Stimulated activated CD8-positive, alpha-beta memory T cell treated with anti-CD3 and anti-CD28 coated beads, Interleukin-12 subunit alpha, Interleukin-12 subunit beta, amount 100 ng/mL, for 24 hours (primary cell): ENCODE data around the gene SBDS.
"Not testable (repeated sequence)": the region's sequence is repeated elsewhere in the genome, so short reads cannot be mapped to it uniquely, and the experiment has no call there.

Experiments used
- DNase-seq: peaks from one replicate; pipeline ENCODE4 v3.0.0-alpha.2; 2020; ENCODE audit errors: extremely low read depth

SBDS gene

GRCh38 chr7:66996444-66997191, 1.2 kb upstream of the SBDS start, which contains the start of gene TYW1:
TYW1 (plus strand) TSS chr7:66996833; CDS start chr7:66996979, 146 bp downstream.
- peak; percentile 86 for DNase-seq

DNA sequence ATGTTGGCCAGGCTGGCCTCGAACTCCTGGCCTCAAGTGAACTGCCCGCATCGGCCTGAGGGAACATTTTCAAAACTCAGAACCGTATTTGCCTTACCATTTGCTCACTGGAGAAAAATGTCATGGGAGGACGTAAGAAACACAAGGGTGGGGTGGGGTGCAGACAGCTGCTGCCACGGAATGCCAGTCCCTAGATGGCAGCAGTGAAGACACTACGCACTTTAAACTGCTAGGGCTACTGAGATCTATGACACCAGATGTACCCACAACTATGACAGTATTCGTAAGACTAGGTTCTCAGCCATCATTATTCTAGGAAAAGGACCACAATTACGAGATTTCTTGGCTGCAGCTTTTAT, 716 bp downstream of the SBDS start:
- not testable (repeated sequence) for DNase-seq

- DNase-seq = not testable (repeated sequence)
Observed at GRCh38 chr7:66994051-66994450, 1.3 kb downstream of the SBDS start.

DNA sequence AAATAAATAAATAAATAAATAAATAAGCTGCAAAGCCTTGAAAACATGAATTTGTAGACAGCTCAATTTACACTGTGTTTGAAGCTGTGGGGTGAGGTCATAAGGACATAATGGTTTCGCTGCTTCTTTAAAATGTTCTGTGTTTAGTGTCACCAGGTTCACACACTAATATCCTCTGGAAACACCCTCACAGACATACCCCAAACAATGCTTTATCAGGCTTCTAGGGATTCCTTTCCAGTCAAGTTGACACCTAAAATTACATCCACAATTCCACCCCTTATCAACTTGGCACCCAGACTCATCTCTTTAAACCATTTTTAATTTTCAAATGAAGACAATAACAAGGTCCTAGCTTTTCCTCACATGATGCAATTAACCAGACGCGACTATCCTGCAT, 5.8 kb downstream of the SBDS start:
- DNase-seq = not testable (repeated sequence)

- not testable (repeated sequence) for DNase-seq
Observed at GRCh38 chr7:66980336-66980735, 15.1 kb downstream of the SBDS start.

- not testable (repeated sequence) for DNase-seq
Observed at GRCh38 chr7:66979013-66979412, 16.4 kb downstream of the SBDS start.

GRCh38 chr7:66978312-66978711, 17.1 kb downstream of the SBDS start:
- not testable (repeated sequence) for DNase-seq

DNA sequence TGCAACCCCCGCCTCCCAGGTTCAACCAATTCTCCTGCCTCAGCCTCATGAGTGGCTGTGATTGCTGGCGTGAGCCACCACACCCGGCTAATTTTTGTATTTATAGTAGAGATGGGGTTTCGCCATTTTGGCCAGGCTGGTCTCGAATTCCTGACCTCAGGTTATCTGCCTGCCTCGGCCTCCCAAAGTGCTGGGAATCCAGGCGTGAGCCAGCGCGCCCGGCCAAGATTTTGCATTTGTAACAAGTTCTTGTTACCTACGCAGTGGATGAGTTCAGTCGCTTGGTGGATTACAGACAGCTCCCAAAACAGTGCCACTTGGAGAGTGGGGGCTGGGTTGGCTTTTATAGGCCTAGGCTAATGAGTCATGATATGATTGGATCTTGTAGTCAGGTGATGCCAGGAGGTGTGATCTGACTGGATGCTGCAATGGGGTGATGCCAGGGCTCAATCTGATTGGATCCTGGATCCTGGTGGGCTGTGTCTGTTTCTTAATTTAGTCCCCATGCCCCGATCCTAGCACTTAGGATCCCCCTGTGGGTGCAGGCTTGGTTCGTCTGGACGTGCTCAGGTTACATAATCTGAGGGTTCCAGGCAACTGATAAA, 20.3 kb downstream of the SBDS start:
- DNase-seq = no peak

DNA sequence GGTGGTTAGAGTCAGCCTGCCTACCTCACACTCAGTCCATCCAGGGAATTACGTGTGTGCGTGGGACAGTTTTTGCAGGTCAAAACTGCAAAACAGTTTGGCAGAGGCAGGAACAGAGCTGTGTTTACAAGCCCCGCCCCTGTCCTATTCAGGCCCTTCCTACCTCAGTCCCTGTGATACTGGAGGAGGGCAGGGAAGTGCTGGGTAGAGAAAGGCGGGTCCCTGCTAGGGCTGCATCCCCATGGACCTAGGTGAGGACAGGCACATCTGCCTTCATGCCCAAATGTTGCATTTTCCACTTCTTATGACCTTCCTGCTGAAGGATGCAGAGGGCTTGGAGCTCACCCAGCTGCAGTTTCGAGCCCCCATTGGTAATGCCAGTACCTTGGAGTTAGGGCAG, 25.1 kb downstream of the SBDS start:
- DNase-seq = no peak

DNA sequence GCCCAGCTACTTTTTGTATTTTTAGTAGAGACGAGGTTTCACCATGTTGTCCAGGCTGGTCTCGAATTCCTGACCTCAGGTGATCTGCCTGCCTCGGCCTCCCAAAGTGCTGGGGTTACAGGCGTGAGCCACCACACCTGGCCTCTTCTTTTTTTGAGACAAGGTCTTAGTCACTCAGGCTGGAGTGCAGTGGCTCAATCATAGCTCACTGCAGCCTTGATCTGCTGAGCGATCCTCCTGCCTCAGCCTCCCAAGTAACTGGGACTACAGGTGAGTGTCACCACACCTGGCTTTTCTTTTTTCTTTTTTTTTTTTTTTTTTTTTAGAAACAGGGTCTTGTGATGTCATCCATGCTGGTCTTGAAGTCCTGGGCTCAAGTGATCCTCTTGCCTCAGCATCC, 26.4 kb downstream of the SBDS start:
- DNase-seq = not testable (repeated sequence)

GRCh38 chr7:66967029-66967428, 28.4 kb downstream of the SBDS start:
- DNase-seq = no peak

GRCh38 chr7:66964411-66964810, 31.0 kb downstream of the SBDS start:
- no peak for DNase-seq

DNA sequence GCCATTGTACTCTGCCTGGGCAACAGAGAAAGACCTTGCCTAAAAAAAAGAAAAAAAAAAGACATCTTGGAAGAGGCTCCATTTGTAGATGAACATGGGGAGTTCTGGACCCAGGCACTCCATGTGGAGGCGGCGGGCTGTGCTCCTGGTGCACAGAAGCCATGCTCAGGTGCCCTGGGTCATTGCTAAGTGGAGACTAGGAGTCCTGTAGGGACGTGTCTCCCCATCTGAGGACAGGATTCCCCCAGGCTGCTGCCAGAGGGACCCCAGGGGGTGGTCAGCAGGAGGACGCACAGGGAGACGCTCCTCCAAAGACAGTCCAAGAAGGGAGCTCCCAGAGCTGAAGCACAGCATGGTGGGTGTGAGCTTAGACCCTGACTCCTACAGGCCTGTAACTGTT, 34.3 kb downstream of the SBDS start:
- DNase-seq = no peak

DNA sequence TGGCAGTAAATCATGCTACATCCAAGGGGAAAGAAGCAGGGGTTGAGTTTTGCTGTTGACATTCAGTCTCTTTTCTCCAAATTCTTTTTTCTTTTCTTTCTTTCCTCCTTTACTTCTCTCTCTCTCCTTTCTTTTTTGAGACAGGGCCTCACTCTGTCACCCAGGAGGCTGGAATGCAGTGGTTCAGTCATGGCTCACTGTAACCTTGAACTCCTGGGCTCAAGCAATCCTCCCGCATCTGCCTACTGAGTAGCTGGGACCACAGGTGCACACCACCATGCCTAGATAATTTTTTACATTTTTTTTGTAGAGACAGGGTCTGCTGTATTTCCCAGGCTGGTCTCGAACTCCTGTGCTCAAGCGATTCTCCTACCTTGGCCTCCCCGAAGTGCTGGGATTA, 35.2 kb downstream of the SBDS start:
- no peak for DNase-seq

GRCh38 chr7:66958538-66959350, 36.6 kb downstream of the SBDS start:
- DNase-seq = no peak

- DNase-seq = no peak
Observed at GRCh38 chr7:66957595-66958290, 37.6 kb downstream of the SBDS start.

- DNase-seq = no peak
Observed at GRCh38 chr7:66953044-66953427, 42.4 kb downstream of the SBDS start.

DNA sequence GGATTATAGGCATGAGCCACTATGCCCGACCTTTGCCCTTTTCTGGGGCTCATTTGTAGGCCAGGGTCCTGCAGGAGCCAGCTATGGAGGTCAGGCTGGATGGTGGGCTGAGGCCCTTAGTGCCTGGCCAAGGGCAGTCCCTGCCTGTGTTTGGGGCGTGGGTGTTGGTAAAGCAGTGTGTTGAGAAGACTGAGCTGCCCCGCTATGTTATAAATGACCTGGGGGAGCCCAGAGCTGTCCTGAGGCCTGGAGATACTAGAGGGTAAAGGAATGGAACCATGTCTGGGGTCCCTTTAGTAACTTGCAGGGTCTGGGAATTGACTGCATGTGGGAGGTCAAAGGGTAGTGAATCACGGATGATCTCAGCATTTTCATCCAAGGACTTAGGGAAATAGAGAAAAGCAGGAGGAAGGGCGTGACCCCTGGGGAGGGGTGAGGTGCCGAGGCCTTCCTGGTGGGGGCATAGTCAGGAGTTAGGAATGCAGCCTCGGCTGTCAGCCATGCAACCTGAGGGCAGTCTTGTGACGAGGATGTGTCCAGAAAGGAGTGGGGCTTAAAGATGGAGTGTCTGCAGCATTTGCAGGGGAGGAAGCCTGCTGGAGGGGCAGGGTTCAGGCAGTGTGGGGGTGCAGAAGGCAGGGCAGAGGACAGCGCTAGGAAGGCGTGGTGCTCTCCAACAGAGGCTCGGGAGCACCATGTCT, 42.9 kb downstream of the SBDS start:
- DNase-seq = no peak

GRCh38 chr7:66950763-66951162, 44.6 kb downstream of the SBDS start:
- DNase-seq = no peak

GRCh38 chr7:66950311-66950710, 45.1 kb downstream of the SBDS start:
- no peak for DNase-seq

DNA sequence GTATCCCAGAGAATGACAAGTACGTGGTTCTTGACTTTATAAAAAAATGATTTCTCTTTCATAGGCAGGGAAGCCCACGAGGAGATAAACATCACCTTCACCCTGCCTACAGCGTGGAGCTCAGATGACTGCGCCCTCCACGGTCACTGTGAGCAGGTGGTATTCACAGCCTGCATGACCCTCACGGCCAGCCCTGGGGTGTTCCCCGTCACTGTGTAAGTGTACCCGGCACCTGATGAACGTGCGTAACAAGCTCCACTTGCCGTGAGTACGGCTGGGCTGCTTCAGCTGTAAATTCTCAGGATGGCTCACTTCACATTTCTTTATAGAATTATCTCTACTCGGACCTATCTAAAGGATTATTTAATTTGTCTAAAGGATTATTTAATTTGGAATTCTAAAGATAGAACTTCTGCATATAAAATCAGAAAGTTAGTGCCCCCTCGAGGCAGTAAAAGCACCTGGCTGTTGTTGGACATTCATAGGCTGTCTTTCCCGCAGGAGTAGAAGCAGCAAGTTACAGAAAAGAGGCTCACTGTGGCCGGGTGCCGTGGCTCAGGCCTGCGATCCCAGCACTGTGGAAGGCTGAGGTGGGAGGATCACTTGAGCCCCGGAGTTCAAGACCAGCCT, 46.8 kb downstream of the SBDS start:
- no peak for DNase-seq
